Parietal lobe (tissue), 1 donor: ENCODE results near the gene AHRR. TPM values are rescaled to one million over a fixed set of nuclear protein-coding genes. Genes with fewer than 3 reads are reported as not detected.

Experiments
- total RNA-seq: library from RNA; depleted of rRNA; stranded (reverse); fragments of >200 nt; gene quantifications from one replicate; pipeline ENCODE4 v1.2.3, GENCODE V29; 2014

The AHRR gene
- total RNA-seq = 2.8 TPM

GRCh38 chr5:321230-321725 is at the start of gene AHRR:
Gene AHRR, plus strand, starts transcription at chr5:321714. Its CDS starts 22,189 bp downstream, at chr5:343903.

GRCh38 chr5:442335-443238 is 121.1 kb downstream of the AHRR start, which contains the start of gene EXOC3:
Gene EXOC3, plus strand, starts transcription at chr5:443176. Its CDS starts 3,030 bp downstream, at chr5:446206.

Other genes with a start within 250 kb of the AHRR start
- 9.1 TPM for gene PLEKHG4B, start 229.5 kb upstream of the AHRR start, total RNA-seq
- gene LRRC14B, start 130.2 kb upstream of the AHRR start, total RNA-seq = 0.31 TPM
- 9.1 TPM for gene CCDC127, start 103.6 kb upstream of the AHRR start, total RNA-seq
- 112 TPM for gene SDHA, start 103.4 kb upstream of the AHRR start, total RNA-seq
- 63.9 TPM for gene PDCD6, start 50.1 kb upstream of the AHRR start, total RNA-seq
- gene EXOC3, start 121.5 kb downstream of the AHRR start, total RNA-seq = 38.5 TPM
- gene SLC9A3, start 202.7 kb downstream of the AHRR start, total RNA-seq = 1.6 TPM